Measurements from ENCODE around the gene TMEM147.
"Not testable (repeated sequence)": the region's sequence is repeated elsewhere in the genome, so short reads cannot be mapped to it uniquely, and the experiment has no call there.

The TMEM147 gene

DNA sequence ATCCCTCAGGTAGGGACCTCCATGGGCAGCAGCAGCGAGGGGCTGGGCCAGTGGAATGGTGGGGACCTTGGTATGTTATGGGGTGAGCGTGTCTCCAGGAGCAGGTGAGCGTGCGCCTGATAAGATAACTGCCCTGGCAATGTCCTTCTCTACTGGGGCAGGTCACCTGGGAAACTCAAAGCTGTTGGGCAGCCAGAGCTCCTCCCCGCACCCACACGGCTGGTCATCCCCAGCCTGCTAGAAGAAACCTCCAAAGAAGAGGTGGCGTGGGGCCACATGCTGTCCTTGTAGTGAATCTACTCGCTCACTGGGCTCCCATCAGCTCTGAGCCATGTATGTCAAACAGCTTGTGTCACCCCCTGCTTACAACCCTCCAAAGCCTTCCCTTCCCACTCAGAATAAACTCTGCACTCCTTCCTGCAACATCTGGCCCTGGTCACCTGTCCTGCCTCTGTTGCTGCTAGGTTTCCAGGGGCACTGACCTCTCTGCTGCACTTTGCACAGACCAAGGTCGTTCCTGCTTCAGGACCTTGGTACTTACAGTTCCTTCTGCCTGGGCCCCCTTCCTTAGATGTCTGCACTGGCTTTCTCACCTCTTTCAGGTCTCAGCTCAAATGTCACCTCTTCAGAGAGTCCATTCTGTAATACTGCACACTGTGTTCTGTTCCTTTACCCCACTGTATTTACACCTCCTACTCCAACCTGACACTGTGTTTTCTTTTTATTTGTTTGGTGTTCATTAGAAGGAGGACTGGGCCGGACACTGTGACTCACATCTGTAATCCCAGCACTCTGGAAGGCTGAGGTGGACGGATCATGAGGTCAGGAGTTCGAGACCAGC lies 19.8 kb downstream of the TMEM147 start:
- DNase-seq = no peak

- DNase-seq = no peak
Observed at GRCh38 chr19:35566738-35567137, 21.3 kb downstream of the TMEM147 start.

DNA sequence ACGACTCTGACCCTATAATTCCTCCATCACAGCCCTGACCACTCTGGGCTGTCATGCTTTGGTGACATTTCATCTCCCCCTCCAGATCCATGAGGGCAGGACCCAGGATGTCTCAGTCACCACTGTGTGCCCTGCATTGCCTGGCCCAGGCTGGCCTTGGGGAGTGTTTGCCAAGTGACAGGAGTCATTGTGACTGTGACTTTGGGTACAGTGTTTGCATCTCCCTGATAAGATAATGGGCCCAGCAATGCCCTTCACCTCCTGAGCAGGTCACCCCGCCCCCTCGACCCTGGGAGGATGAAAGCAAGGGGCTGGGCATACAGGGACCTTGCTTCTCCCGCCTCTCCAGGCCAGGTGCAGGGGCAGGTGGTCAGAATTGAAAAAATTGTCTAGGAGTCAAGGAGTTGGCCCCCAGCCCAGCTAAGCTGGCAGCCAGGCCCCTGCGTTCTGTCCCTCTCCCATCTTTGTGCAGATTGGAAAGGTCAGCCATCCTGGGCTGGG lies 23.9 kb downstream of the TMEM147 start:
- DNase-seq = no peak

- no peak for DNase-seq
Observed at GRCh38 chr19:35571406-35571965, 26.1 kb downstream of the TMEM147 start.

DNA sequence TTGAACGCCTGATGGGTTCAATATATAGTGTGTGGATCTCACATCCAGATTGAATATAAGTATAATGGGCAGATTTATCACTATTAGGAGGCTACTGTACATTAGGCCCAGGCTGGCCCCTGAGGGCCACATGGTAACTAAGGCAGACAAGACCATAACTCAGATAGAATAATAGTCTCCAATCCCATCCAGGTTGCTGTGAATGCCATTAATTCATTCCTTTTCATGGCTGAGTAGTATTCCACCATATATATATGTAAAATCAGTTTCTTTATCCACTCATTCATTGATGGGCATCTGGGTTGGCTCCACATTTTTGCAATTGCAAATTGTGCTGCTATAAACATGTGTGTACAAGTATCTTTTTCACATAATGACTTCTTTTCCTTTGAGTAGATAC lies 32.5 kb downstream of the TMEM147 start:
- DNase-seq = no peak

DNA sequence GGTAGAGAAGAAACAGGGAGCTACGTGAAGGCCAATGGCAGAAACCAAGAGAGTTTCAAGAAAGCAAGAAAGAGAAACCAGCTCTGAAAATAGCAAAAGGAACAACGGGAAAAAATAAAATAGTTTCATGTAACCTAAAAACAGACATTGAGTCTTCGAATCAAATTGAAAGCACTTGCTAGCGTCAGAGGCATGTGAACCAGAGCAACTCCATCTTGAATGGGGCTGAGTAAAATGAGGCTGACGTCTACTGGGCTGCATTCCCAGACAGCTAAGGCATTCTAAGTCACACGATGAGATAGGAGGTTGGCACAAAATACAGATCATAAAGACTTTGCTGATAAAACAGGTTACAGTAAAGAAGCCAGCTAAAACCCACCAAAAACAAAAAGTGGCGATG lies 33.3 kb downstream of the TMEM147 start:
- no peak for DNase-seq

DNA sequence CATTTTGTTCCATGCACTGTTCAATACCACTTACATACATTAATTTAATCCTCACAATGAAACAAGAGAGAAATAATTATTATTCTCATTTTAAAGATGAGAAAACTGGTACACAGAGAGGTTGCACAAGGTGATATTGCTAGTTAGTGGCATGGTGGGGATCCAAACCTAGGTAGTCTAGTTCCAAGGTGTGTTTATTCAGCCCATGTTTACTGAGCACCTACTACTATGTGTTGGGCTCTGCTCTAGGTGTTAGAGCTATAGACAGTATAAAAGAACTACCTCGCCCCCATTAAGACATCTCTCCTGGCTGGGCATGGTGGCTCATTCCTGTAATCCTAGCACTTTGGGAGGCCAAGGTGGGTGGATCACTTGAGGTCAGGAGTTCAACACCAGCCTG lies 37.3 kb downstream of the TMEM147 start:
- DNase-seq = no peak

DNA sequence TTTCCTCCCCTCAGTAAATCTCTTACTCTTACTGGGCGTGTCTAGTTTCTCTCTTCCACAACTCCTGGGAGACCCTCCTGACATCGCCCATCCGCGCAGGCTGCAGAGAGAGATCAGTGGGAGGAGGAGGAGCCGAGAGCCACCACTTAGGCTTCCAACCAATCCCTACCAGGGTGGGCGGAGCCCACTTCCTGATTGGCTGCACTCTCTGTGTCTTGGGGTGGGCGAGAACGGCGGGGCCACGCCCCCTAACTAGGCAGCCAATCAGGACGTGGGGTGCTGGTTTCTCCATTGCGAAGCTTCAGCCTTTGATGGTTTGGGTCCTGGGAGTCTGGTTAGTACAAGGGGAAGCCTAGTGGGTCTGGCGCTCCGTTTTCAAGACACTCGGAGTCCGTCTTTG lies 40.4 kb downstream of the TMEM147 start, which contains the start of gene PMIS2:
Gene PMIS2 (plus strand): TSS at position 326 of the 400 bp plus-strand sequence. CDS start 87 bp downstream, outside the sequence.
- DNase-seq = no peak

DNA sequence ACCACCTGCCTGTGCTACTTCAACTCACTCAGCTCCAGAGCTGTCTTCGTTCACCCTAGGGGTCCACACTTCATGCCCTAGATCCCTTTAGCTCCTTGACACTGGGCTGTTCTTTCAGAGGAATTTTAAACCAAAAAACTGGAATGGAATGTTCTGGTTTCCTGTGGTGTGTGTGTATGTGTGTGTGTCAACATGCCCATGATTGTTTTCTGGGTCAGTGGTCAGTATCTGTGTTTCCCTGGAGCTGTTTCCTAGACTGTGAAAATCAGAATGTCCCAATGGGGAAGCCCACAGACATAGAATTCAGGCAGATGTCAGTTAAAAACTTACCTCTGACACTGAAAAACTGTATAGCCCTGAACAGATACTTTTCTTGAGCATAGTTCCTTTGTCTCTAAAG lies 41.9 kb downstream of the TMEM147 start:
- no peak for DNase-seq

DNA sequence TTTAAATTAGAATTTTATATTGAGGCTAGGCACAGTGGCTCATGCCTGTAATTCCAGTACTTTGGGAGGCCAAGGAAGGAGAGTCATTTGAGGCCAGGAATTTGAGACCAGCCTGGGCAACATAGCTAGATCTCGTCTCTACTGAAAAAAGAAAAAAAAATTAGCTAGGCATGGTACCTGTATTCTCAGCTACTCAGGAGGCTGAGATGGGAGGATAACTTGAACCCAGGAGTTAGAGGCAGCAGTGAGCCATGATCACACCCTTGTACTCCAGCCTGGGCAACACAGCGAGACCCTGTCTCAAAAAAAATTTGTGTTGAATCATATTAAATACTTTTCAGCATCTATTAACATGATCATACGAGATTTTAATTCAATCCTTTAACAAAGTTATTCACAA lies 45.4 kb downstream of the TMEM147 start:
- DNase-seq = no peak

DNA sequence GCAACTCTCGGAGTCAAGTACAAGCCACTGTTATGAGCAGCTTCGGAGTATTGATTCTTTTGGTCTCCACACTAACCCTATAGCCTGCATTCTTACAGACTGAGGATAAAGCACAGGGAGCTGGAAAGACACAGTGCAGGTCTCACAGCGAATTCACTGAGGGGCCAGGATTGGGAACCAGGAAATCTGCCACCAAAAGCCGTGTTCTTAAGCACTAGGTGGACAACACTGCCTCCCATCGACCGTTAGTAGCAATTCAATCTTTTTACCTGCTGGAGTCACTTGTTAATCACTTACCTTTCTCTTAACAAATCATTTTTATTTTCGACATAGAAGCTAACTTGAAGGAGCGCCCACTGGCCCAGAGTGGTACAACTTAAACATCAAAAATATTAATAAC lies 46.8 kb downstream of the TMEM147 start:
- no peak for DNase-seq

GRCh38 chr19:35595026-35595425 lies 49.6 kb downstream of the TMEM147 start:
- DNase-seq = not testable (repeated sequence)

GRCh38 chr19:35595928-35596327 lies 50.5 kb downstream of the TMEM147 start:
- DNase-seq = no peak

DNA sequence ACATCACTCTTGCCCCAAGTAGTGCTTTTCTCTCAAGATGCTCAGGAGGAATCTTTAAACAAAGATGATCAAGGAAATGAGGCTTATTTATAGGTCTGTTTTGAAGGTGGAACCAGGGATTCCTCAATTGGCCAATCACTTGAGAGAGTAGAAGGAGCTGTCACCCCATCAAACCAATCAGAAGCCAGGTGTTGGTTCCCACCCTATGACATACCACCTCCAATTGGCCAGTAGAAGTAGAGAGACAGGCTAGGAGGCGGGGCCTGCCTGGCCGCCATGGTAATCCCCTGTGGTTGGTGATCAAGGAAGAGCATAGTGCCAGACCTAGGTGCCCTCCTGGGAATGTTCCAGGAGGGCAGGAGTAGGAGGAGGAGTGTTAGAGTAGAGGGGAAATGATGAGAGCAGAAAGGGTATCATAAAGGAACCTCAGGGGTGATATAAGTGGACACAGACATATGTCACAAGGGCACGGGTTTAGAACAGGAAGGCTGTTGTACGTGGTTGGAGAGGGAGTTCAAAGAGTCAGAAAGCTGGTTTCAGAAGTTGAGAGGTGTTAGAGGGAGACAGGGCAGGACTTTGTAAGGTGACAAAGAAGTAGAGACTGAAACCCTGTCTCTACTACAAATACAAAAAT lies 51.1 kb downstream of the TMEM147 start:
- no peak for DNase-seq

Data from left hindlimb (tissue), 1 donor.